SJCRH30 (cell line): Measurements from ENCODE around the gene GAS7. TPM values are rescaled to one million over a fixed set of nuclear protein-coding genes. Genes with fewer than 3 reads are reported as not detected.

ENCODE experiments used
- DNase-seq, 2 experiments: peaks; one replicate each; pipeline ENCODE4 v3.0.0-alpha.2; 2015 to 2020
- H3K27ac ChIP-seq: fragments of 250-450 bp; sonication (Bioruptor Pico); 2 replicates; pipeline ENCODE4 v1.5.1; 2020; ENCODE audit warnings: mild to moderate bottlenecking, moderate library complexity
- H3K27me3 ChIP-seq: fragments of 250-450 bp; sonication (Bioruptor Pico); 2 replicates; pipeline ENCODE4 v1.5.1; 2020; ENCODE audit warnings: mild to moderate bottlenecking, moderate library complexity
- H3K36me3 ChIP-seq: fragments of 250-450 bp; sonication (Bioruptor Pico); 2 replicates; pipeline ENCODE4 v1.5.1; 2020; ENCODE audit warnings: mild to moderate bottlenecking, moderate library complexity
- H3K4me1 ChIP-seq: fragments of 250-450 bp; sonication (Bioruptor Pico); 2 replicates; pipeline ENCODE4 v1.5.1; 2020; ENCODE audit warnings: mild to moderate bottlenecking, moderate library complexity
- H3K4me3 ChIP-seq: fragments of 250-450 bp; sonication (Bioruptor Pico); 2 replicates; pipeline ENCODE4 v1.5.1; 2020; ENCODE audit warnings: mild to moderate bottlenecking, moderate library complexity
- H3K9me3 ChIP-seq: fragments of 250-450 bp; sonication (Bioruptor Pico); replicated peaks from 2 replicates; pipeline ENCODE4 v1.5.1; 2020; ENCODE audit warnings: mild to moderate bottlenecking, moderate library complexity
- total RNA-seq: library from RNA; depleted of rRNA; stranded (reverse); fragments of >200 nt; shearing (Covaris generic); gene quantifications from 2 replicates; pipeline ENCODE4 v1.2.3, GENCODE V29; 2014

Gene GAS7
- total RNA-seq, 1 experiment from 2014 or later, result 0.91 TPM

- Histone ChIP-seq H3K27me3 (no peaks in the 10 kb centered on the region), H3K9me3 (no peaks in the 10 kb centered on the region), H3K27ac (no peak overlapping the region), H3K36me3 (no peaks in the 10 kb centered on the region), H3K4me1 (no peaks in the 10 kb centered on the region), H3K4me3 (no peak overlapping the region)
- DNase-seq, result no peak
These were observed 5.9 kb downstream of the GAS7 start for GRCh38 chr17:10192461-10192860.

GRCh38 chr17:10187456-10187855 lies 10.9 kb downstream of the GAS7 start:
- no peak for DNase-seq
- no peak overlapping the region for H3K27ac ChIP-seq

GRCh38 chr17:10186771-10187410 lies 11.5 kb downstream of the GAS7 start:
- DNase-seq, result no peak
- H3K4me3 ChIP-seq, result no peak overlapping the region
- no peaks in the 10 kb centered on the region for H3K27me3 ChIP-seq
- H3K4me1 ChIP-seq, result no peaks in the 10 kb centered on the region
- no peak overlapping the region for H3K27ac ChIP-seq
- no peaks in the 10 kb centered on the region for H3K9me3 ChIP-seq
- no peaks in the 10 kb centered on the region for H3K36me3 ChIP-seq

More at GRCh38 chr17:10187456-10187855, 10.9 kb downstream of the GAS7 start:
- no peaks in the 10 kb centered on the region for H3K27me3 ChIP-seq
- H3K9me3 ChIP-seq, result no peaks in the 10 kb centered on the region
- H3K4me1 ChIP-seq, result no peaks in the 10 kb centered on the region
- H3K4me3 ChIP-seq, result no peak overlapping the region
- no peaks in the 10 kb centered on the region for H3K36me3 ChIP-seq

GRCh38 chr17:10183931-10184930 lies 14.2 kb downstream of the GAS7 start:
- Histone ChIP-seq H3K4me1 (no peaks in the 10 kb centered on the region), H3K4me3 (no peak overlapping the region), H3K9me3 (no peaks in the 10 kb centered on the region), H3K36me3 (no peaks in the 10 kb centered on the region), H3K27me3 (no peaks in the 10 kb centered on the region), H3K27ac (no peak overlapping the region)
- no peak for DNase-seq

- no peak overlapping the region for H3K4me3 ChIP-seq
- no peaks in the 10 kb centered on the region for H3K9me3 ChIP-seq
- no peaks in the 10 kb centered on the region for H3K36me3 ChIP-seq
- no peaks in the 10 kb centered on the region for H3K27me3 ChIP-seq
- no peak for DNase-seq
- no peaks in the 10 kb centered on the region for H3K4me1 ChIP-seq
- H3K27ac ChIP-seq, result no peak overlapping the region
These were observed 15.6 kb downstream of the GAS7 start for GRCh38 chr17:10182785-10183184.

- no peak overlapping the region for H3K27ac ChIP-seq
These were observed 19.9 kb downstream of the GAS7 start for GRCh38 chr17:10178506-10178991.

GRCh38 chr17:10177913-10178505 lies 20.4 kb downstream of the GAS7 start:
- no peaks in the 10 kb centered on the region for H3K36me3 ChIP-seq
- H3K27me3 ChIP-seq, result no peaks in the 10 kb centered on the region
- H3K4me3 ChIP-seq, result no peak overlapping the region
- H3K27ac ChIP-seq, result no peak overlapping the region
- DNase-seq, result peak; percentile 9 to 26
- no peaks in the 10 kb centered on the region for H3K9me3 ChIP-seq
- no peaks in the 10 kb centered on the region for H3K4me1 ChIP-seq

More at GRCh38 chr17:10178506-10178991, 19.9 kb downstream of the GAS7 start:
- Histone ChIP-seq H3K9me3 (no peaks in the 10 kb centered on the region), H3K4me1 (no peaks in the 10 kb centered on the region), H3K4me3 (no peak overlapping the region), H3K36me3 (no peaks in the 10 kb centered on the region), H3K27me3 (no peaks in the 10 kb centered on the region)
- DNase-seq, result no peak

- no peak for DNase-seq
- Histone ChIP-seq H3K9me3 (no peaks in the 10 kb centered on the region), H3K36me3 (no peaks in the 10 kb centered on the region), H3K27me3 (no peaks in the 10 kb centered on the region), H3K4me1 (no peaks in the 10 kb centered on the region), H3K27ac (no peak overlapping the region), H3K4me3 (no peak overlapping the region)
These were observed 21.1 kb downstream of the GAS7 start for GRCh38 chr17:10177131-10177912.

- no peaks in the 10 kb centered on the region for H3K36me3 ChIP-seq
- no peaks in the 10 kb centered on the region for H3K9me3 ChIP-seq
- H3K4me3 ChIP-seq, result no peak overlapping the region
- no peaks in the 10 kb centered on the region for H3K27me3 ChIP-seq
- H3K4me1 ChIP-seq, result no peaks in the 10 kb centered on the region
- H3K27ac ChIP-seq, result no peak overlapping the region
- no peak for DNase-seq
These were observed 24.5 kb downstream of the GAS7 start for GRCh38 chr17:10173913-10174312.

- no peak for DNase-seq
- Histone ChIP-seq H3K4me1 (no peaks in the 10 kb centered on the region), H3K36me3 (no peaks in the 10 kb centered on the region), H3K4me3 (no peak overlapping the region), H3K9me3 (no peaks in the 10 kb centered on the region), H3K27me3 (no peaks in the 10 kb centered on the region), H3K27ac (no peak overlapping the region)
These were observed 25.6 kb downstream of the GAS7 start for GRCh38 chr17:10172778-10173177.

GRCh38 chr17:10172241-10172741 lies 26.1 kb downstream of the GAS7 start:
- Histone ChIP-seq H3K4me1 (no peaks in the 10 kb centered on the region), H3K36me3 (no peaks in the 10 kb centered on the region), H3K27ac (no peak overlapping the region), H3K27me3 (no peaks in the 10 kb centered on the region), H3K9me3 (no peaks in the 10 kb centered on the region), H3K4me3 (no peak overlapping the region)
- DNase-seq, result no peak

GRCh38 chr17:10171581-10171981 lies 26.8 kb downstream of the GAS7 start:
- Histone ChIP-seq H3K27ac (no peak overlapping the region), H3K27me3 (no peaks in the 10 kb centered on the region), H3K4me3 (no peak overlapping the region), H3K9me3 (no peaks in the 10 kb centered on the region), H3K4me1 (no peaks in the 10 kb centered on the region), H3K36me3 (no peaks in the 10 kb centered on the region)
- no peak for DNase-seq

- Histone ChIP-seq H3K4me1 (no peaks in the 10 kb centered on the region), H3K27ac (no peak overlapping the region), H3K36me3 (no peaks in the 10 kb centered on the region), H3K4me3 (no peak overlapping the region), H3K9me3 (no peaks in the 10 kb centered on the region), H3K27me3 (no peaks in the 10 kb centered on the region)
- DNase-seq, result no peak
These were observed 27.3 kb downstream of the GAS7 start for GRCh38 chr17:10171122-10171571.

GRCh38 chr17:10170233-10170632 lies 28.2 kb downstream of the GAS7 start:
- H3K36me3 ChIP-seq, result no peaks in the 10 kb centered on the region
- no peak for DNase-seq
- H3K9me3 ChIP-seq, result no peaks in the 10 kb centered on the region
- no peak overlapping the region for H3K4me3 ChIP-seq
- no peaks in the 10 kb centered on the region for H3K4me1 ChIP-seq
- H3K27ac ChIP-seq, result no peak overlapping the region
- no peaks in the 10 kb centered on the region for H3K27me3 ChIP-seq
